Right cardiac atrium (tissue), 5 donors: ENCODE data around the gene CRYBG1. TPM values are rescaled to one million over a fixed set of nuclear protein-coding genes. Genes with fewer than 3 reads are reported as not detected.
"Not testable (repeated sequence)": the region's sequence is repeated elsewhere in the genome, so short reads cannot be mapped to it uniquely, and the experiment has no call there.

Experiments
- ATAC-seq, 2 donors: fragments of 200-7000 bp; cut with Tn5 transposase; one replicate each; pipeline versions ENCODE4 v1.8.0 to v1.9.1; 2020; ENCODE audit warnings: moderate library complexity in 2 of 2, mild to moderate bottlenecking in 1 of 2
- DNase-seq, 3 donors: peaks; one replicate each; pipeline ENCODE4 v3.0.0-alpha.2; 2020
- H3K27ac ChIP-seq: one replicate; pipeline ENCODE4 v1.5.1; 2013; ENCODE audit warnings: mild to moderate bottlenecking, low read length, control low read depth, moderate library complexity
- H3K27me3 ChIP-seq: one replicate; pipeline ENCODE4 v1.6.1; 2013; ENCODE audit not compliant: control insufficient read depth, insufficient read depth
- H3K4me1 ChIP-seq: one replicate; pipeline ENCODE4 v1.6.1; 2013; ENCODE audit warnings: low read length; ENCODE audit not compliant: control insufficient read depth, insufficient read depth
- H3K4me3 ChIP-seq: one replicate; pipeline ENCODE4 v1.5.1; 2013; ENCODE audit warnings: low read length, control low read depth
- H3K9me3 ChIP-seq: one replicate; pipeline ENCODE4 v1.6.1; 2013; ENCODE audit warnings: low read length; ENCODE audit not compliant: control insufficient read depth
- WGBS: extraction: QIAGEN DNeasy Blood & Tissue Kit; methylation state at CpG from one replicate; pipeline ENCODE4 v1.1.7; 2013; 5-methylcytosine and 5-hydroxymethylcytosine counted together
- intact Hi-C, 4 donors: fragments of 100-400 bp; cut with DNase I; formaldehyde crosslinking; loops; one replicate each; pipeline versions ENCODE4 v1.11.0 to v1.14.0; 2022 to 2023
- polyA plus RNA-seq: library from polyadenylated mRNA; stranded (reverse); fragments of 200-250 nt; gene quantifications from one replicate; pipeline ENCODE4 v1.2.3, GENCODE V29; 2013
- total RNA-seq, 4 donors: library from RNA; stranded (reverse); fragmentation: NEBNext Ultra II Directional; extraction: Animal tissue kit (Norgen Biotek cat#: 25700); gene quantifications; one replicate each; pipeline ENCODE4 v1.2.1, GENCODE V29; 2021
- donor health status: healthy with polysubstance abuse.
- donor health status: DM: no; HTN: yes; CAD: no.
- donor health status: DM: no; HTN: no; CAD: no.
- donor health status: DM: no; HTN: yes; CAD: no; lungs with severe emphysema.
- donor health status: DM: yes; HTN: yes; CAD: no.

The CRYBG1 gene
- total and polyA plus RNA-seq, 5 donors: 0.38 to 1.6 (median 0.94) TPM

DNA sequence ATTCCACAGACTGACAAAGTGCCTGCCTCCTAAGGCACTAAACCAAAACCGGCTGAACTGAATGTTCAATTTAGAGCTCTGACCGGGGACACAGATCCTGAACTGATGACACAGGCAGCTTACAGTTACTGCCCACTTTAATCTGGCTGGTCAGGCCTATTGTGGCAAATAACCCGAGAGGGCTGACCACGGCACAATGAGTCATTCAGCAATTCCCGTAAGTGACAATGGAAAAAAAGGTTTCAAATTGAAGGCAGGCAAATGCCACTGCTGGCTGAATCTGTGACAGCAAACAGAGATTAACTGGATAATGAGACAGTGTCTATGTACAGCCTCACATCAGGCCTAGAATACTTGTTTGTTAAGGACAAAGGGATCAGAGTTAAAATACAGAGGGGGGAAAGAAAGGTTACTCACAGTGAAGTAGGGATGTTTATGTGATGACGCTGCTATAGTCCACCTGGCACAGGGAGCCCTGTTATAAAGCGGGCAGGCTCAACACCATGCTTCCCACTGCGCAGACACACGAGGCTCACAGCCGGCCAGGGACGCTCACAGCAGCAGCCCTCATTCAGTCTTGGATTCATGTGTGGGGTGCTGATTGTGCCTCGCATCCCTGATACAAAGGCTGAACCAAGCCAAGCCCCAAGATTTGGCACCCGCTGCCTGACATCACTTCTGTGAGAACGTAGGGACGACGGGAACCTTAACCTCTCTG is 214.4 kb downstream of the CRYBG1 start:
- intact Hi-C loops: no loop called here
- no peak for DNase-seq
- no peak for ATAC-seq
- Histone ChIP-seq H3K4me1 (no peaks in the 10 kb centered on the region), H3K27me3 (no peaks in the 10 kb centered on the region), H3K4me3 (no peak overlapping the region), H3K27ac (no peak overlapping the region), H3K9me3 (no peaks in the 10 kb centered on the region)
- WGBS: 87% methylated on average over 16 of the region's 16 CpGs

DNA sequence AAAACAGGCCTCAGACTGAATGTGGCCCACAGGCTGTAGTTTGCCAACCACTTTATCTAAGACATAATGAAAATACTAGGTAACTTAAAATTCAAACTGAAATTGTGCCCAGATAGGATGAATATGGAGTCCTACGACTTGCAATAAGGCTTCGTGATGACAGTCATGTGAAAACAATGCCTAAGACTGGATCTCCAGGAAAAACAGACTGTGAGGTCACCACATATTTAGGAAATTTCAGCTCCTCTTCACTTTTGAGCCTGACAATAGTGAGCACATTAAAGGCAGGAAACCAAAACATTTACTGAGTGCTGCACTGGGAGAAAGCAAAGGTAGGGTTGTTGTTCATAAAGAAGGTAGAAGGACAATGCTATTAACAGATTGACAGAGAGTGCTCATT is 218.8 kb downstream of the CRYBG1 start:
- no peaks in the 10 kb centered on the region for H3K9me3 ChIP-seq
- no peak for ATAC-seq
- no peaks in the 10 kb centered on the region for H3K27me3 ChIP-seq
- H3K4me3 ChIP-seq: no peak overlapping the region
- no peak overlapping the region for H3K27ac ChIP-seq
- no peak for DNase-seq
- no peaks in the 10 kb centered on the region for H3K4me1 ChIP-seq
- WGBS: 86% methylated on average over 2 of the region's 2 CpGs
- intact Hi-C loops: no loop called here

DNA sequence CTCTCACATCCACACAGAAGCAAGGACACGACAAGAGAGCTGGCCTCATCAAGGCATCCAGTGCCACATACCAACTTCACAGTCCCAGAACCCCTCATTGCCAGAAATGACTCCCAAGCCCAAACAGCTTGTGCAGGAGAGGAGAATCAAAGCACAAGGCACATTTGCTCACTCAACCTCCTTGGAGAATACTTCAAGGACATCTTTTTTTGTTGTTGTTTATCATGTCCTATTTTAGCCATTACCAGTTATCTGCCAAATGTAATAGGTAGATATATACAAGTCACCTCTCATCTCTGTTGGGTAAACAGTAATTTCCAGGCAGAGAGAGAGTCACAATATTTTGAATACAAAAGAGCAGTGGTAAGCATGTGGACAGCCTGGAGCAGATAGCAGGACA is 221.0 kb downstream of the CRYBG1 start:
- WGBS: 63% methylated on average over 1 of the region's 1 CpG
- intact Hi-C loops: no loop called here
- no peaks in the 10 kb centered on the region for H3K4me1 ChIP-seq
- H3K9me3 ChIP-seq: no peaks in the 10 kb centered on the region
- no peak overlapping the region for H3K4me3 ChIP-seq
- ATAC-seq (no peak), DNase-seq (no peak)
- H3K27me3 ChIP-seq: no peaks in the 10 kb centered on the region
- no peak overlapping the region for H3K27ac ChIP-seq

DNA sequence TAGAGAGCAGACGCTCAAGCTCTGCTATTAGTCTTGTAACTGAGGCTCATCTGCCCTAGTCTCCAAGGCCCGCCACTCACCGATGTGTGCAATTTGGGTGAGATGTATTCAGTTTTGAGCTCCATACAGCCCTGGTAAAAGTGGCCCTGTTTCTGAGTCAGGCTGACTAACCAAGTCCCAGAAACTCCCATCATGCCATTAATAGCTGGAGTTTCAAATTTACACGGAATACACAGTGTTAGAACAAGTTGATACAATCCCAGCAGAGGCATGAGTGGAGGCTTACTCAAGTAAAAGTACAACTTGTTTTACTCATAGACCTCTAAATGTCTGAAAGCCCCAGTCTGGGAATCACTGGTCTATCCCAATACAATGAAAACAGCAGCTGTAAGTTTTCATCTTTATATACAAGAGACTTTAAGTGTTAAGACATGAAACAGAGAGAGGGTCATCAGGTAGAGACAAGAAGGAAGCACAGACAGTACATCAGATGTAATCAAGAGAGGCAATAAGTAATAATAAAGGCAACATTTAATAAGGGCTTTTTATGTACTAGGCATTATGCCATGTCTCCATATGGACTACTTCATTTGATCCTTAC is 226.4 kb downstream of the CRYBG1 start:
- intact Hi-C loops: no loop called here
- WGBS: 97% methylated on average over 4 of the region's 4 CpGs
- DNase-seq (no peak), ATAC-seq (no peak)
- Histone ChIP-seq H3K4me1 (no peaks in the 10 kb centered on the region), H3K4me3 (no peak overlapping the region), H3K9me3 (no peaks in the 10 kb centered on the region), H3K27me3 (no peaks in the 10 kb centered on the region), H3K27ac (no peak overlapping the region)

DNA sequence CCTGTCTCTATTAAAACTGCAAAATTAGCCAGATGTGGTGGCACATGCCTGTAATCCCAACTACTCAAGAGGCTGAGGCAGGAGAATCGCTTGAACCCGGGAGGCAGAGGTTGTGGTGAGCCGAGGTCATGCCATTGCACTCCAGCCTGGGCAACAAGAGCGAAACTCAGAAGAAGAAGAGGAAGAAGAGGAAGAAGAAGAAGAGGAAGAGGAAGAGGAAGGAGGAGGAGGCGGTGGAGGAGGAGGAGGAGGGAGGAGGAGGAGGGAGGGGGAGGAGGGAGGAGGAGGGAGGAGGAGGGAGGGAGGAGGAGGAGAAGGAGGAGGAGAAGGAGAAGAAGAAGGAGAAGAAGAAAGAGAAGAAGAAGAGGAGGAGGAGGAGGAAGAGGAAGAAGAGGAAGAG is 228.4 kb downstream of the CRYBG1 start:
- WGBS: 75% methylated on average over 4 of the region's 5 CpGs
- H3K4me3 ChIP-seq, H3K27ac ChIP-seq, H3K27me3 ChIP-seq, ATAC-seq, intact Hi-C loops, DNase-seq, H3K9me3 ChIP-seq, H3K4me1 ChIP-seq: not testable (repeated sequence)

DNA sequence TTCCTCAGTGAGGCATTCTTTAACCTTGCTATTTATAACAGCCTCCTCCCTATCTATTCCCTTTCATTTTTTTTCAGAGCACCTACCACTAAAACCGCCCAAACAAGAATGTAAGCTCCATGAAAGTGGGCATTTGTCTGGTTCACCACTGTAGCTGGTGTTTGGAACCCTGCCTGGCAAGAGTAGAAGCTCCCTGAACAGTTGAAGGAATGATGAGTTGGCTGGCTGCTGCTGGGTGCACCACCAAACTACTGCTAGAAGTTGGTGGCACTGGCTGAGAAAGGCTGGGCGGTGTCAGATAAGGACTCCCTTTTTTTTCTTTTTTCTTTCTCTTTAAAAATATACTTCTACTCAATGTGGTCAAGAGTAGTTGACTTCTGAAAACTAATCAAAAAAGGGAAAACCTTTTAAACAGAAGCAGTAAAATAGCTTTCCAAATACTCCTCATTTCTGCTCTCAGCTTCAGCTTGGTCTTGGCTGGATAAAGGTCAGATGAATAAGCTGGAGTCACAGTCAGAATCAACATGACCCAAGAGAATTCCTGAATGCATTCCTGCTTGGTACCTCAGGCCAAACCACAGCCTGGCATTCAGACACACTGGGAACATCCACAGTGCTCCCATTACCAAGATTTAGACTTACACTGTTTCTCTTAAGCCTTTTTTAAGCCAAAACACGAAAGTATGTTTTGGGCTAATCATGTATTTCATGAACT is 230.8 kb downstream of the CRYBG1 start:
- Histone ChIP-seq H3K4me1 (no peaks in the 10 kb centered on the region), H3K9me3 (no peaks in the 10 kb centered on the region), H3K27me3 (no peaks in the 10 kb centered on the region), H3K4me3 (no peak overlapping the region), H3K27ac (no peak overlapping the region)
- ATAC-seq: no peak
- WGBS: 89% methylated on average over 3 of the region's 3 CpGs
- DNase-seq: no peak
- intact Hi-C loops: no loop called here

DNA sequence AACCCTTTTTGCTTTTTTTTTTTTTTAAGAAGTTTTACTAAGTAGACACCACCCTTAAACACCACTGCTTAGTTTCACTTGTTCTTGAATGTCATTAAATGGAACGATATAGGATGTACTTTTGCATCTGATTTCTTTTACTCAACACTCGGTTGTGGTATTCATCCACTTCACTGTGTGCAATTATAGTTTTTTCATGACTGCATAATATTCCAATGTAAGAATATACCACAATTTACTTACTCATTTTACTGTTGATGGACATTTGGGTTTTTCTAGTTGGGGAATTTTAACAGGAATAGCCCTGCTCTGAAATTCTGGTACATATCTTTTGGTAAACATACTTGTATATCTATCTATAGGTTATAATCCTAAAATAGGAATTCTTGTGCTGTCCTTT is 238.9 kb downstream of the CRYBG1 start:
- intact Hi-C loops: no loop called here
- ATAC-seq (no peak), DNase-seq (no peak)
- H3K27me3 ChIP-seq: no peaks in the 10 kb centered on the region
- H3K27ac ChIP-seq: no peak overlapping the region
- 50% methylated on average over 2 of the region's 2 CpGs for WGBS
- no peaks in the 10 kb centered on the region for H3K4me1 ChIP-seq
- H3K4me3 ChIP-seq: no peak overlapping the region
- H3K9me3 ChIP-seq: no peaks in the 10 kb centered on the region

DNA sequence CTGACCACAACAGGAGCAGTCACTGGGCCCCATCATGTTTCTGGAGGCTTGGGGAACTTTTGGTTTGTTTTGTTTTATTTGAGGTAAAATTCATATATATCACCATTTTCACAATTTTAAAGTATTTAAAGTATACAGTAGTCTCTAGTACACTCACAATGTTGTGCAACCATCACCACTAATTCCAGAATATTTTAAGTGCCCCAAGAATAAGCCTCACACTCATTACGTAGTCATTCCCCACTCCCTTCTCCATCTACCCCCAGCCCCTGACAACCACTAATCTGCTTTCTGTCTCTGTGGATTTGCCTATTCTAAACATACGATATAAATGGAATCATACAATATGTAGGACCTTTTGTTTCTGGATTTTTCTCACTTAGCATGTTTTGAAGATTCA is 239.8 kb downstream of the CRYBG1 start:
- intact Hi-C loops: no loop called here
- Histone ChIP-seq H3K9me3 (no peaks in the 10 kb centered on the region), H3K4me1 (no peaks in the 10 kb centered on the region), H3K4me3 (no peak overlapping the region), H3K27ac (no peak overlapping the region), H3K27me3 (no peaks in the 10 kb centered on the region)
- WGBS: 94% methylated on average over 2 of the region's 2 CpGs
- DNase-seq (no peak), ATAC-seq (no peak)

DNA sequence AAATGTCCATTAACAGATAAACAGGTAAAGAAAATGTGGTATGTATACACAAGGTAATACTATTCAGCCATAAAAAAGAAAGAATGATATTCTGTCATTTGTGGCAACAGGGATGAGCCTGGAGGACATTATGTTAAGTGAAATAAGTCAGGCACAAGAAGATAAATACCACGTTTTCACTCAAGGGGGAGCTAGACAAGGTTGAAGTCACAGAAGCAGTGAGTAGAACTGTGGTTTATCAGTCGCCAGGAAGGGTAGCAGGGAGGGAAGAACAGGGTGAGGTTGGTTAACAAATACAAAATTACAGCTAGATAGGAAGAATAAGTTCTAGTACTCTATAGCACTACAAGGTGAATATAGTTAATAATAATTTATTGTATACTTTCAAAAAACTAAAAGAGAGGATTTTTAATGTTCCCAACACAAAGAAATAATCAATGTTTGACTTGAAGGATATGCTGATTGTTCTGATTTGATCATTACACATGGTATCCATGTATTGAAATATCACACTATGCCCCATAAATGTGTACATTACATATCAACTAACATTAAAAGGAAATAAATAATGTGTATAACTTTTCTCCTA is 247.7 kb downstream of the CRYBG1 start:
- H3K4me3 ChIP-seq: no peak overlapping the region
- no peak overlapping the region for H3K27ac ChIP-seq
- no peak for DNase-seq
- H3K27me3 ChIP-seq: no peaks in the 10 kb centered on the region
- no peak for ATAC-seq
- 25% methylated on average over 2 of the region's 2 CpGs for WGBS
- H3K4me1 ChIP-seq: no peaks in the 10 kb centered on the region
- H3K9me3 ChIP-seq: no peaks in the 10 kb centered on the region
- intact Hi-C loops: loop anchor here in 1 of 4 donors (5.0 kb wide), 1 partner anchor 369 kb away; no protein-coding TSS in a partner anchor

DNA sequence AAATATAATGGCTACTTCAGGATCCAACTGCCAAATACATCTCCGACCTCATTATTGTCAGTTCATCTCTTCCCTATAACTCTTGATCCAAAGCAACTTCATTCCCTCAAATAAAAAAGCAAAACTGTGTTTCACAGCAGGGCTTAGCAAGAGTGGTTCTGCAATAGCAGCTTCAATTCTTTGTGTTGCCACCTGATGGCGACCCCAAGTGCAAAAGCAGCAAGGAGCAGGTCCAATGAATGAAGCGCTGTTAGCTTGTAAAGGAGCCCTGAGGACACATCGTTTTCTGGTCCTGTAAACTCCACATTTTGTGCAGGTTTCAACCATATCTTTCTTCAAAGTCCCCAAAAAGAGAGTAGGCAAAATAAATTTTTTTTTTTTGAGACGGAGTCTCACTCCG is 249.2 kb downstream of the CRYBG1 start:
- no peak overlapping the region for H3K27ac ChIP-seq
- no peaks in the 10 kb centered on the region for H3K9me3 ChIP-seq
- H3K4me3 ChIP-seq: no peak overlapping the region
- DNase-seq: no peak
- H3K27me3 ChIP-seq: no peaks in the 10 kb centered on the region
- no peaks in the 10 kb centered on the region for H3K4me1 ChIP-seq
- intact Hi-C loops: loop anchor here in 1 of 4 donors (5.0 kb wide), 1 partner anchor 368 kb away; no protein-coding TSS in a partner anchor
- 78% methylated on average over 6 of the region's 6 CpGs for WGBS
- ATAC-seq: no peak

DNA sequence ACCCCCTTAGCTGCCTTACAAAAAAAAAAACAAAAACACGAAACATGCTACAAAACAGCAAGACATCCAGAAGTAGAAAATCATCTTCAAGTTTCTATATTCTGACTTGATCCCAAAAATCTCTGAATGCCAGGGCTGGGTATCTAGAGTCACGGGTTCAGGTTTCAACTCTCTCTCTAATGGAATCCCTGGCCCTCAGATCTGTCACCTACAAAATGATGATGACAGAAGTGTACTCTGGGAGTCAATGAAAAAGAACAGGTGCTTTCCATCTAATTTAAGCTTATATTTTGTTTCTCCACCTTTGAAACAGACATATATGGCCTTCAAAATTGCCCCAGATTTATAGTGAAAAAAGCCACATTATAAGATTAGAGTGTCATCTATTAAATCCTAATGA is 250.5 kb downstream of the CRYBG1 start:
- ATAC-seq (no peak), DNase-seq (no peak)
- Histone ChIP-seq H3K27ac (no peak overlapping the region), H3K4me1 (no peaks in the 10 kb centered on the region), H3K4me3 (no peak overlapping the region), H3K27me3 (no peaks in the 10 kb centered on the region), H3K9me3 (no peaks in the 10 kb centered on the region)
- intact Hi-C loops: no loop called here
- 85% methylated on average over 2 of the region's 2 CpGs for WGBS
